Measurements from ENCODE around the gene NFIB. TPM values are rescaled to one million over a fixed set of nuclear protein-coding genes. Genes with fewer than 3 reads are reported as not detected.

NFIB gene
- total RNA-seq, 2 experiments from 2014 or later = not detected

DNA sequence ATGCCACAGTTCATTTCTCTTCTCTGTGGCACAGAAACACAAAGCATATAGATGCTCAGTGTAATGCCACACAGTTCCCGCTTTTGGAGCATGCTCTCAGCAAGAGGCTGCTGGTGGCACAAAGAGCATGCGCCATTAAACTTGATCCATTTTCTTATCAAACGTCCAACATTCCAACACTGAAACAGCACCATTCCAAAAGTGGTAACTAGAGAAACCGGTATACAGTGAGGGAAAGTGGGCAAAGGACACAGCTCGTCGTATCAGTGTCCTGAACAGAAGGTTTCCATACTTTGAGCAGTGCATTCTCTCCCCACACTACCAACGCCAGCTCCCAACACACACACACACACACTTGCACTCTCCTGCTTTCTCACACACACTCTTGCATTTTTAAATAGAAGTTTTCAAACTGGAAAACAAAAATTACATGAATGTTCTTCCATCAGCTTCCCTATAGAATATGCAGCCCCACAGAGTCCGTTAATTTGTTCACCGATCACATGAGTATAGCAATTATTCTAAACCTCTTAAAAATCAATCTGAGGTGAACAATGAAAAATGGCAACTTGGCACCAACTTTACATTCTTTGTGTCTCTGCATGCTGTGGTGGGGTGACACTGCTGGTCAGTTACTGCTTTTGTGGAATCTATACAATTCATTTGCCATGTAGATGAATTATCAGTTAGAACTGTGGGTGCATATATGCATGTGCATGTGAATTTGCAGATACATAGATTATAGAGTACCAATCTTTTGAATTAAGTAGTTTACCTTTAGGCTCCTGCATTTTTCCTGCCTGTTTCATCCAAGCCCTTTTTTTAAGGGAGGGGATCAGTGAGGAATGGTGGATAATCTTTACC is 5.7 kb downstream of the NFIB start:
- DNase-seq (no peak), ATAC-seq (no peak)
- CTCF ChIA-PET = no interaction called here
- H3K4me3 Mint-ChIP-seq = no peak overlapping the region
- H3K27ac Mint-ChIP-seq = no peak overlapping the region
- peaks cover 23% of the 10 kb centered on the region for H3K27me3 Mint-ChIP-seq (ENCODE audit: low read depth)
- peaks cover 3% of the 10 kb centered on the region for H3K4me1 Mint-ChIP-seq (ENCODE audit: low read depth)
- POLR2A ChIA-PET = no interaction called here
- H3K9me3 Mint-ChIP-seq (ENCODE audit: insufficient read depth) = no peaks in the 10 kb centered on the region
- peaks cover under 1% of the 10 kb centered on the region for H3K36me3 Mint-ChIP-seq (ENCODE audit: low read depth)

DNA sequence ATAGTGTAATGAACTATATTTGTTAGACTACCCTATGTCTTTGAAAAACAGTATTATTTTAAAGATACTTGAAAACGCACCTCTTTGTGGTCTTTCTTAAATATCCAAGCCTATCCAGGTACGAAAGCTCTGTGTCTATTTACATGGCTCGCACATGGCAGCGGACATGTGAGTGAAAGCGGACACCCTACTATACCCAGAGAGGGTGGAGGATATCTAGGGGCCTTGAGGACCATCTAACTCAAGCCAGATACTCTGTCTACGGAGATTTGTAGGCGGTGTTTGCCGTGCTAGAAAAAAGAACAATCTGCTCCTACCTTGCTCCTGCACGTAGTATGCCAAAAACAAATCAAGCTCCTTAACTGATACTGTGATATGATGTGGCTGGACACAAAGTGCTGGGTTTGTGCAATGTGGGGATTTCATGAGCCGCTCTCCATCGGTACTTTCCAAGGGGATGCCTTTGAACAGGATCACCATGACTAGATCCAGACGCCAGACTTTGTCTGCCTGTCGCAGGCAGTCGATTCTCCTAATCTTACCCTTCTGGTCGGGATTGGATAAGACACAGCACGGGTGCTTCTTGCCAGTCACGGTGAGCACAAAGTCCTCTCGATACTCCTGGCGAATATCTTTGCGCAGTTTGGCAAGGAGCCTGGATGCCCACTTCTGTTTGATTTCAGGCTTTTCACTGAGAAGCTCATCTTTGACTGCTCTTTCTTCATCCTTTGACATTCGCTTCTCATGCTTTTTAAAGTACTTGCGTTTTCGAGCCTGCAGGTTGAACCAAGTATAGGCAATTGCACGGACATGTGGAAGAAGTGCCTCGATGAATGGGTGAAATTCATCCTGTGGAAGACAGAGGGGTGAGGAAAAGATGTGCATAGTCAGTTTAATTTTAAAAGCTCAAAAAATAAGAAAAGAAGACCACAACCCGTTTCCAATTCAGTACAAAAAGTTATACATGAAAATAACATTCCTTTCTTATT is 7.0 kb downstream of the NFIB start:
- ChIA-PET CTCF (no interaction called here), POLR2A (no interaction called here)
- peaks cover 15% of the 10 kb centered on the region for H3K27me3 Mint-ChIP-seq (ENCODE audit: low read depth)
- no peak overlapping the region for H3K27ac Mint-ChIP-seq
- H3K9me3 Mint-ChIP-seq (ENCODE audit: insufficient read depth) = no peaks in the 10 kb centered on the region
- no peak overlapping the region for H3K4me3 Mint-ChIP-seq
- H3K4me1 Mint-ChIP-seq (ENCODE audit: low read depth) = no peaks in the 10 kb centered on the region
- ATAC-seq (no peak), DNase-seq (no peak)
- no peaks in the 10 kb centered on the region for H3K36me3 Mint-ChIP-seq (ENCODE audit: low read depth)

DNA sequence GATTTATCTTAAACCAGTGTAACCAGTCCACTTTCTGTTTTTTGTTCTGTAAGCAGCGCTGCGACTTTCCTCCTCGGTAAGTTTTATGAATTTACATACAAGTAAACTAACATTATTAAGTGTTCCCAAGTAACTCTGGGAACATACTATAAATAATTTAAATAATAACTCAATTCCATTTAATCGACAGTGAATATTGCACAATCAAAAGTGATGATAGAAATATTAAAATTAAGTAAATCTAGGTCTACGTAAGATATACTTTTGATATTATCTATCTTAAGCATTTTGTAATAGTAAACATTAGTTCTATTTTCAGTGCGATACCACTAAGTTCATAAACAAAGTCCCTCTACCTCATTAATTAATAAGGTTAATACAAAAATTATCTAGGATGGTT is 7.8 kb downstream of the NFIB start:
- DNase-seq (no peak), ATAC-seq (no peak)
- no peaks in the 10 kb centered on the region for H3K9me3 Mint-ChIP-seq (ENCODE audit: insufficient read depth)
- H3K4me3 Mint-ChIP-seq = no peak overlapping the region
- H3K36me3 Mint-ChIP-seq (ENCODE audit: low read depth) = no peaks in the 10 kb centered on the region
- H3K27me3 Mint-ChIP-seq (ENCODE audit: low read depth) = peaks cover 17% of the 10 kb centered on the region
- POLR2A ChIA-PET = no interaction called here
- no peaks in the 10 kb centered on the region for H3K4me1 Mint-ChIP-seq (ENCODE audit: low read depth)
- H3K27ac Mint-ChIP-seq = no peak overlapping the region
- CTCF ChIA-PET = no interaction called here

DNA sequence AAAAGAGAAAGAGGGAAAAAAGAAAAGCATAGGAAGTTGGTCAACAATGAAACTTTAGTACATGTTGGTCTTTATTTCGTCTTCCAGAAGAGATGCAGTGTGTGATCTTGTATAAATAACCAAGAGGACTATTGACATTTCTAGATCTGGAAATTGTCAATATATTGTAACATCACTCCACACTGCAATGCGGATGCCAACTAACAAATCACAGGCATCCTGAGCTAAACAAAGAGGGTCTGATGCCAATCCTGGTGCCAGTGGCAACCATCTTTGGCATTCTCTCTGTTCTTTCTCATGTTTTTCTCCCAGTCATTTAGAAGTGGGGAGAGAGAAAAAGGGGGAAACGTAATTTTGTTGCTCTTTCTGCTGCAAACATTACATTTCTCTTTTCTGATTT is 9.7 kb downstream of the NFIB start:
- POLR2A ChIA-PET = no interaction called here
- Mint-ChIP-seq H3K4me1 (ENCODE audit: low read depth) (no peaks in the 10 kb centered on the region), H3K36me3 (ENCODE audit: low read depth) (no peaks in the 10 kb centered on the region), H3K27me3 (ENCODE audit: low read depth) (peaks cover 12% of the 10 kb centered on the region), H3K4me3 (no peak overlapping the region), H3K9me3 (ENCODE audit: insufficient read depth) (no peaks in the 10 kb centered on the region), H3K27ac (no peak overlapping the region)
- ATAC-seq (no peak), DNase-seq (no peak)
- CTCF ChIA-PET = no interaction called here

DNA sequence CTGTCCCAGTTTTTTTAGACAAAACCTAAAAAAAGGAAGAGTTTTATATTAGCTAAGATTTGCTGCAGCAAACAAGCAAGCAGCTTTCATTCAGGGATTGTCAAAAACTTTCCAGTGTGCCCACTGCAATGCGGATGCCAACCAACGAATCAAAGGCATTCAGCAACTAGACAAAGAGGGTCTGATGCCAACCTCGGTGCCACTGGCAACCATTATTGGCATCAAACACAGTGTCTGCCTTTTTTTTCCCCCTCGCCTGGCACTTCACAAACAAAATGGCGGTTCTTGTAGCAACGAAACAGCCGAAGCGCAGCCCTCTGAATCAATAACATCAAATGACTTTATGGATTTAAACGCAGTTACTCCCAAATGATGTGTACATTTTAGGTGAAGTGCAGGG is 10.4 kb downstream of the NFIB start:
- peaks cover 8% of the 10 kb centered on the region for H3K27me3 Mint-ChIP-seq (ENCODE audit: low read depth)
- POLR2A ChIA-PET = no interaction called here
- no peak for ATAC-seq
- no peaks in the 10 kb centered on the region for H3K9me3 Mint-ChIP-seq (ENCODE audit: insufficient read depth)
- H3K4me1 Mint-ChIP-seq (ENCODE audit: low read depth) = no peaks in the 10 kb centered on the region
- H3K36me3 Mint-ChIP-seq (ENCODE audit: low read depth) = no peaks in the 10 kb centered on the region
- CTCF ChIA-PET = no interaction called here
- no peak for DNase-seq
- no peak overlapping the region for H3K27ac Mint-ChIP-seq
- H3K4me3 Mint-ChIP-seq = no peak overlapping the region

DNA sequence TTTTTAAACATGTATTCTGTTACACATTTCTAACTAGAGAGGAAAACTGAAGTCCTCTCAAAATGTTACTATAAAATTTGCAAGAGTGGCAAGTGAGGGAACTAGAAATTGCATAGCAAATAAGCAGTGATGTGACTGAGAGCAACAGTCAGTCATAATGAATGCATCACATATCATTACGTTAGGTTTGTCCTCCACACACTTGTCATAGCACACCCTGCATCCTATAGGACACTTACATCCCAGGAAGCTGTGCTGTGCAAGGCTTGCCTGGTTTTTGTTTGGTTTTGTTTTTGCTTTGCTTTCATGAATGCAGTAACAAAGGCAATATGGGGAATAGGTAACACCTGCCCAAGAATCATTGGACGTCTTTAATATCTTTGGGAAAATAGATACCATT is 10.8 kb downstream of the NFIB start:
- H3K27ac Mint-ChIP-seq = no peak overlapping the region
- POLR2A ChIA-PET = no interaction called here
- H3K9me3 Mint-ChIP-seq (ENCODE audit: insufficient read depth) = no peaks in the 10 kb centered on the region
- no peaks in the 10 kb centered on the region for H3K36me3 Mint-ChIP-seq (ENCODE audit: low read depth)
- no peaks in the 10 kb centered on the region for H3K4me1 Mint-ChIP-seq (ENCODE audit: low read depth)
- no peak overlapping the region for H3K4me3 Mint-ChIP-seq
- DNase-seq (no peak), ATAC-seq (no peak)
- CTCF ChIA-PET = no interaction called here
- H3K27me3 Mint-ChIP-seq (ENCODE audit: low read depth) = peaks cover 11% of the 10 kb centered on the region

DNA sequence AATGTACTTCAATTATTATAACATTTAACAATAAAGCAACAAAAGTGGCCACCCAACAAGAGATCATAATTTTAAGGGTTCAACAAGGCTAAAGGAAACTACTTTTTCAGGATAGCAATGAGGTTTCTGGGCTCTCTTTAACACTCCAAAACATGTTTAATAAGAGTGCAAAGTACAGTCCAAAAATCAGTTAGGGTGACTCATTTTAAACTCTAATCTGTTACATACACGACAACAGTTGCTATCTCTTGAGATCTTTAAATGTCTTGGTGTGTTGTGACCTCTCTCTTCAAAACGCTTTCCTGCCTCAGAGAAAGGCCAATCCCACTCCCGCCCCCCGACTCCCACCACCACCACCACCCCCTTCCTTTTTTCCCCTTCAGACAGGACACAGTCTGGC is 11.5 kb downstream of the NFIB start:
- H3K36me3 Mint-ChIP-seq (ENCODE audit: low read depth) = no peaks in the 10 kb centered on the region
- CTCF ChIA-PET = no interaction called here
- H3K27me3 Mint-ChIP-seq (ENCODE audit: low read depth) = peaks cover 11% of the 10 kb centered on the region

DNA sequence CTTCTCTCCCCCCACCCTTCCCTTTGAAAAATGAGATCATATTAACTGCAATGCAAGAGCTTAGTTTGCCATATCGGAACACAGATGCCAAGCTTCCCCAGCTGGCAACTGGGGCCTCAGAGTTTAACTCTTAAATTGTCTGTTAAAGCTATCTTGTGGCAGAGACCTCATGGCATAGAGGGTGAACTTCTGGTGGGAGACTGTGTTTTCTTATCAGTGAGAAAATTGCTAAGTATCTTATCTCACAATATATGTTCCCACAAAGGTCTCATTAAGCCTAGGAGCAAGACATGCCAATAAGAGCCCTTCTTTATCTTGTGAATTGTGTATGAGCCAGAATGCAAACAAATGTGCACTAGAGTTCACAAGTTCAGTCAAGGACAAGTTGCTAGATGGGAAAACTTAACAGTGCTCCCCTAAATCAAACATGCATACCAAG is 12.3 kb downstream of the NFIB start:
- ATAC-seq (no peak), DNase-seq (no peak)
- POLR2A ChIA-PET = no interaction called here
- Mint-ChIP-seq H3K27ac (no peak overlapping the region), H3K4me3 (no peak overlapping the region), H3K27me3 (ENCODE audit: low read depth) (peaks cover 9% of the 10 kb centered on the region), H3K9me3 (ENCODE audit: insufficient read depth) (no peaks in the 10 kb centered on the region), H3K36me3 (ENCODE audit: low read depth) (no peaks in the 10 kb centered on the region), H3K4me1 (ENCODE audit: low read depth) (no peaks in the 10 kb centered on the region)
- CTCF ChIA-PET = no interaction called here

More for the DNA sequence above, 11.5 kb downstream of the NFIB start:
- POLR2A ChIA-PET = no interaction called here
- Mint-ChIP-seq H3K4me3 (no peak overlapping the region), H3K9me3 (ENCODE audit: insufficient read depth) (no peaks in the 10 kb centered on the region), H3K27ac (no peak overlapping the region), H3K4me1 (ENCODE audit: low read depth) (no peaks in the 10 kb centered on the region)
- no peak for DNase-seq
- no peak for ATAC-seq

DNA sequence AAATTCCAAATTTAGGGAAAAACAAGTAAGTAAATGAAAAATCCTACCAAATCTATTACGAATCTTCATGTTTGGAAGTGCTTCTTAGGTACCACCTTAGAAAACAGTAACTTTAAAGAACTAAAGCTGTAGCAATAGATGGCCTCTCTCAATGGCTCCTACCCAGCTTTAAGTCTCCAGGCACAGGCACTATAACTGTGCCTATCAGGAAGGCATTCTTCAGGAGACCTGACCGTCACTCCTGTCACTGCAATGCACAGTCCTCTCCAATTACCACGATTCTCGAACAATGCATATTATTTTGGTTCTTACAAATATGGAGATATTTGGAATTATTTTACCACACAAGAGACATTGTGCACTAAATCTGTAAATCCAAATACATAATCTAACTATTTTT is 12.9 kb downstream of the NFIB start:
- ChIA-PET CTCF (no interaction called here), POLR2A (no interaction called here)
- Mint-ChIP-seq H3K27me3 (ENCODE audit: low read depth) (peaks cover 9% of the 10 kb centered on the region), H3K9me3 (ENCODE audit: insufficient read depth) (no peaks in the 10 kb centered on the region), H3K27ac (no peak overlapping the region), H3K4me1 (ENCODE audit: low read depth) (no peaks in the 10 kb centered on the region), H3K4me3 (no peak overlapping the region), H3K36me3 (ENCODE audit: low read depth) (no peaks in the 10 kb centered on the region)
- DNase-seq = no peak
- no peak for ATAC-seq

DNA sequence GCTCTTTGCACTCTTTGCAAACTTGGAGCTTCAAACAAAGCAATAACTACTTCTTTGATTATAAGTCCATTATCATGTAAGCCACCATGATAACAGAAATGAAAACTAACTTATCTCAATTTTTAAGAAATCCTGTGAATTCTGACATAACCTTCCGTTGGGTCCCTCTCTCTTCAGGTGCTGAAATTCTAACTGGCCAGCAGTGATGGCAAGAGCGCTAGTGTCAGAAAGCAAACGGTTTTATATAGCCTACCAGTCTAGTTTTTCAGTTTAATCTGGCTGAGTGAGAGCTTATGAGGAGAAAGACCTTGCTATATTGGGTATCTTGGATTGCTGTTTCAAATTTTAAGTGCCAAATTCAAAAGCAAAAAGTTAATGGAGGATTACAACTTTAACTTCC is 13.4 kb downstream of the NFIB start:
- peaks cover 9% of the 10 kb centered on the region for H3K27me3 Mint-ChIP-seq (ENCODE audit: low read depth)
- no peak overlapping the region for H3K27ac Mint-ChIP-seq
- H3K4me1 Mint-ChIP-seq (ENCODE audit: low read depth) = no peaks in the 10 kb centered on the region
- H3K36me3 Mint-ChIP-seq (ENCODE audit: low read depth) = no peaks in the 10 kb centered on the region
- no peak overlapping the region for H3K4me3 Mint-ChIP-seq
- ChIA-PET POLR2A (no interaction called here), CTCF (no interaction called here)
- no peak for DNase-seq
- ATAC-seq = no peak
- no peaks in the 10 kb centered on the region for H3K9me3 Mint-ChIP-seq (ENCODE audit: insufficient read depth)

DNA sequence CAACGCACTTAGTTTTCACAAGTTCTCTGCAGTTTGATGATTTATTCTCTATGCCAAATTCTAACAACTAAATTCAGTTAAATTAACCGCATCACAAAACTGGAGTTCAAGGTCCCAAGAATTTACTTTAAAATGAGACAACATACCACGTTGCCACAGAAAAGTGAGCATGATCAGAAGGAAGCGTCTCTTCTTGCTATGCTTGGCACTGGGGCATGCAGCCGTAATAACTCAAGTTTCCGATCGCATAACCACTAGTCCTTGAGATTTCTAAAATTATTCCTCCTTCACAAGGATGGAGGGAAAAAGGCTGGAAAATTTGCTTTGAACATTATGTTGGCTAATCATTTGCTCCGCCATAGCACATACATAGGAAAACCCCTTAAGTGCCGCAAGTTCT is 13.9 kb downstream of the NFIB start:
- no peak for DNase-seq
- Mint-ChIP-seq H3K27ac (no peak overlapping the region), H3K4me1 (ENCODE audit: low read depth) (no peaks in the 10 kb centered on the region), H3K4me3 (no peak overlapping the region), H3K36me3 (ENCODE audit: low read depth) (no peaks in the 10 kb centered on the region), H3K9me3 (ENCODE audit: insufficient read depth) (no peaks in the 10 kb centered on the region), H3K27me3 (ENCODE audit: low read depth) (peaks cover 7% of the 10 kb centered on the region)
- ChIA-PET POLR2A (no interaction called here), CTCF (interaction anchor here (0.5 kb wide), 1 partner anchor 233 kb away, joined by 5 read pairs; no protein-coding TSS in a partner anchor)
- no peak for ATAC-seq

DNA sequence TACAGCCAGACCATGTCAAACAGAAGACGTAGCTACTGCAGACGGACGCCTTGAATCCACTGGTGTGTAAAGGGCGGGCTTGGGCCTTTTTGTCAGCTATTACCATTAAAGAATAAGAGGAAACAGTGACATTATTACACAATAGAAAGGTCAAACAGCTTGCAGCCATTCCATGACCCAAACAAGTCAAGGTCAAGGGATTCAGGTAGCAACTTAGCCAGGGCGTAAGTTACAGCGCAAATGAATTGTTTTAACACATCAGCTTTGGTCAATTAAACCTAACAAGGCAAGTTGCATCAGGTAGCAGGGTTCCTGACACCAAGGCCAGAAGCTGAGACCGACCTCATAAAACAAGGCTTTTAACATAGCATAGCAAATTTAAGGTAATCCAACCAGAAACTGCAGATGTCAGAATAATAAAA is 15.3 kb downstream of the NFIB start:
- Mint-ChIP-seq H3K27ac (no peak overlapping the region), H3K4me1 (ENCODE audit: low read depth) (no peaks in the 10 kb centered on the region), H3K9me3 (ENCODE audit: insufficient read depth) (no peaks in the 10 kb centered on the region), H3K36me3 (ENCODE audit: low read depth) (no peaks in the 10 kb centered on the region), H3K4me3 (no peak overlapping the region), H3K27me3 (ENCODE audit: low read depth) (peaks cover 6% of the 10 kb centered on the region)
- no peak for DNase-seq
- no peak for ATAC-seq
- CTCF ChIA-PET = no interaction called here
- POLR2A ChIA-PET = no interaction called here
